IPS-18a (cell line): Measurements from ENCODE around the gene PLCB3.

Experiments used
- H3K27ac ChIP-seq: one replicate; pipeline ENCODE4 v1.5.1; 2013; ENCODE audit warnings: low read length
- H3K27me3 ChIP-seq: one replicate; pipeline ENCODE4 v1.6.1; 2013; ENCODE audit warnings: mild to moderate bottlenecking, low read length; ENCODE audit not compliant: control insufficient read depth, insufficient read depth
- H3K36me3 ChIP-seq: one replicate; pipeline ENCODE4 v1.6.1; 2013; ENCODE audit warnings: low read depth, low read length; ENCODE audit not compliant: control insufficient read depth
- H3K4me1 ChIP-seq: one replicate; pipeline ENCODE4 v1.6.1; 2013; ENCODE audit warnings: low read depth, low read length; ENCODE audit not compliant: control insufficient read depth
- H3K4me3 ChIP-seq: one replicate; pipeline ENCODE4 v1.5.1; 2013; ENCODE audit warnings: low read length
- H3K9ac ChIP-seq: one replicate; pipeline ENCODE4 v1.6.1; 2013; ENCODE audit warnings: mild to moderate bottlenecking, low read length, moderate library complexity
- H3K9me3 ChIP-seq: one replicate; pipeline ENCODE4 v1.6.1; 2013; ENCODE audit warnings: low read depth, low read length; ENCODE audit not compliant: control insufficient read depth

Gene PLCB3

DNA sequence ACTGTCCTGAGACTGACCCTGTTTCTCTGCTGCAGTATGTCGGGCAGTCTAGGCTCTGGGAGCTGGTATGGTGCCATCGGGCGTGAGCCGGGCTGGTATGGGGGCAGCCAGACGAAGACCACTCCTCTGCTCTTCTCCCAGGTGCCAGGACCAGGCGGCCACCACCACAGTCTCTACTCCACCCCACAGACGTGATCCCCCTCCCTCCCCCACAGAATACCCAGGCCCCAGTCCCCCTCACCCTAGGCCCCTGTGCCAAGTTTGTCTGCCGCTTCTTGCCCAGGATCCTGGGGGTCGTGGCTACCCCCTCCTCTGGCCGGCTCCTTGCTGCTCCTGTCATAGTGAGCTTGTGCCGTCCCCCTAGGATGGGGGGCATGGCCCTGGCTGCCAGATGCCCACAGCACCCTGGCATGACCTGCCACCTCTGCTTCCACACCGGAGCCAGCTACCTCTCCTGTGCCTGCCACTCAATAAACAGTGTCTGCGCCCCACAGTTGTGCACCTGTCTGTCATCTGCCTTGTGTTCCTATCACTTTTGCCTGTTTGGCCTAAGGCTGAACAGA, 37.8 kb downstream of the PLCB3 start:
- Histone ChIP-seq H3K9ac (no peak overlapping the region), H3K4me1 (peaks cover 3% of the 10 kb centered on the region), H3K27me3 (peaks cover 52% of the 10 kb centered on the region), H3K36me3 (no peaks in the 10 kb centered on the region), H3K9me3 (no peaks in the 10 kb centered on the region), H3K4me3 (no peak overlapping the region), H3K27ac (no peak overlapping the region)

DNA sequence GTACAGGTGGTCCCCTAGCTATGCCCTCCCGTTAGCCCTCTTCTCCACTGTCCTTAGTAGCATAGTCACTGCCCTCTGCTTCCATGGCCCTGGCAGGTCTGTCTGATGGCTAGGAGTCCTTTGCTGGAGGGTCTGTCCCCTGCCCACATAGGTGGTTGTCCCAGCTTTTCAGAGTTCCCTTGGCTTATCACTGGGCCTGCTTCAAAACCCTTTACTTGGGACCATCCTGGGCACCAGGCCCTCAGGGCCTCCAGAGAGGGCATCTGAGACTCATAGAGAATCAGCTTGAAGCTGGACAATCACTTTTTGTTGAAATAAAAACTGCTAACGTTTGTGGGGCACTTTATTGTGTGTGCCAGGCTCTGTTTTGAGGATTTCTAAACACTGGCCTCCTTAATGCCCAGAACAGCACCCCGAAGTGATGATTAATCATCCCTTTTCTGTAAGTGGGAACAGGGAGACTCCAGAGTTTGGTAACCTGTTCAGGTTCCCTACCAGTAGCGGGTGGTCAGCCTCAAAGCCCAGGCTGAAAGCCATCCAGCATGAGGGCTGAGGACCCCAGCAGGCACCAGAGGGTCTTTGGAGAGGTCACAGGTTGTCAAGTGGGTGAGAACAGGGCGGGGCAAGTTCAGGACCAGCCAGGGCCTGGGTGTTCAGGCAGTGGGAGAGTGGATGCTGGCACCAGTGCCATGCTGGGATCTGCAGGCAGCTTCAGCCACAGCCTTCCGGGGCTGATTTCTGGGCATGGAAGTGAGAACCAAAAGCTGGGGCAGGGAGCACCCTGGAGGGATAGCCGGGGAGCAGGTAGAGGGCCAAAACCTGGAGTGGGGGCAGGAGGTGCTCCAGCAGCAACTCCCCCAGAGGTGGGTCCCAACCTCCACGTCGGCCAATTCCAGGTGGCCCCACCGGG, 39.3 kb downstream of the PLCB3 start:
- peaks cover 67% of the 10 kb centered on the region for H3K27me3 ChIP-seq
- H3K27ac ChIP-seq = no peak overlapping the region
- H3K4me3 ChIP-seq = peak overlapping the region; percentile 37
- H3K4me1 ChIP-seq = peaks cover 3% of the 10 kb centered on the region
- H3K36me3 ChIP-seq = no peaks in the 10 kb centered on the region
- no peak overlapping the region for H3K9ac ChIP-seq
- H3K9me3 ChIP-seq = no peaks in the 10 kb centered on the region

DNA sequence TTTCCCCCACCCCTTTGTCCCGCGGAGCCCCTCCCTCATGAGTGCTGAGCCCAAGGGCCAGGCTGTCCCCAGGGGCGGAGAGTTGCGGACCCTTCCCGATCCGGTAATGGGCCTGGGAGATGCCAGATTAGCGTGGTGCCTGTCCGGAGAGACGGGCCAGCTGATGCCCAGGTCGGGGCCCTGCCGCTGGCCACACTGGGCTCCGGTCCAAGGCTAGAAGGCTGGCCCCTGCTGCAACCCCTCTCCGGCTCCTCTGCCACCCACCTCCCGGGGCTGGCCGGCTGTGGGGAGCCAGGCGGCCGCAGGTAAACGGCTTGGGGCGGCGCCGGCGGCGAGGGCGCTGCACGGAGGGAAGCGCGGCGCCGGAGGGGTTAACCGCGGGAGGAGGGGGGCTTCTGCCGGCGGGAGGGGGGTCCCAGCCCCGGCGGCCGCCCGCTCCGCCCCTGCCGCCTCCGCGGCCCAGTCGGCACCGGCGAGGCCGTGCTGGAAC, 40.0 kb downstream of the PLCB3 start, which contains the start of gene KCNK4:
TSS of gene KCNK4 (plus strand) at position 41 of the 490 bp plus-strand sequence. CDS start 1,717 bp downstream, outside the sequence.
- Histone ChIP-seq H3K27ac (no peak within 1 kb of the TSS), H3K36me3 (no peaks in the 10 kb centered on the region), H3K9ac (no peak within 1 kb of the TSS), H3K4me1 (peaks cover under 1% of the 10 kb centered on the region), H3K4me3 (peak within 1 kb of the TSS; percentile 37), H3K9me3 (no peaks in the 10 kb centered on the region), H3K27me3 (peaks cover 74% of the 10 kb centered on the region)

DNA sequence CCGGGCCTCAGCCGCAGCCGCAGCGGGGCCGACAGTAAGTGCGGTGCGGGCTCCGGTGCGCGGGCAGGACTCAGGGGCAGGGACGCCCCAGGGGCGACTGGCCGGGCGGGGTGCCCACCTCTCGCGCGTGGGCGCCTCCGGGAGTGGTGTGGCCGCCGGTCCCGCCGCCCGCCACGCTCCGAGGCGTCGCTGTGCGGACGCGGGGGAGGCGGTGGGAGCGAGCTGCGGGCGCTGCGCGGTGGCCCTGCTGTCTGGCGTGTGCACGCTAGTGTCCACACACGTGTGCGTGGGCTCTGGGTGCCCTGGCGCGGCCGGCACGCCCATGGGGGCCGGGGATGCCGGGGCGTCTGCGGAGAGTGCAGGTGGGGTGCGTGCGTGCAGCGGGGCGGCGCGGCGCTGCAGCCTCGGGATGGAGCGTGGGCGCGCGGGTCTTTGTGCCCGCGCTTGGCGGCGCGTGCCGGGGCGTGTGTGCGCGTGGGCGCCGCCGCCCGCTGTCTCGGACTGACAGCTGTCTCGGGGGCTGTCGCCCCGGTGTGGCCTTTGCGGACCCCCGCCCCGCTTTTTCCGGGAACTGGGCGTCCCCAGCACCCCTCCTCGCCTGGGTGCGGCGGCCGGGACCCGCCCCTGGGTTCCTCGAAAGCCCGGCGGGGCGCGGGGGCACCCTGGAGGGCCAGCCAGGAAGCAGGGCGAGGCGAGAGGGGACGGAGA, 40.6 kb downstream of the PLCB3 start:
- H3K9ac ChIP-seq = no peak overlapping the region
- no peak overlapping the region for H3K27ac ChIP-seq
- no peaks in the 10 kb centered on the region for H3K4me1 ChIP-seq
- peaks cover 80% of the 10 kb centered on the region for H3K27me3 ChIP-seq
- H3K4me3 ChIP-seq = peak overlapping the region; percentile 37
- H3K36me3 ChIP-seq = no peaks in the 10 kb centered on the region
- no peaks in the 10 kb centered on the region for H3K9me3 ChIP-seq

DNA sequence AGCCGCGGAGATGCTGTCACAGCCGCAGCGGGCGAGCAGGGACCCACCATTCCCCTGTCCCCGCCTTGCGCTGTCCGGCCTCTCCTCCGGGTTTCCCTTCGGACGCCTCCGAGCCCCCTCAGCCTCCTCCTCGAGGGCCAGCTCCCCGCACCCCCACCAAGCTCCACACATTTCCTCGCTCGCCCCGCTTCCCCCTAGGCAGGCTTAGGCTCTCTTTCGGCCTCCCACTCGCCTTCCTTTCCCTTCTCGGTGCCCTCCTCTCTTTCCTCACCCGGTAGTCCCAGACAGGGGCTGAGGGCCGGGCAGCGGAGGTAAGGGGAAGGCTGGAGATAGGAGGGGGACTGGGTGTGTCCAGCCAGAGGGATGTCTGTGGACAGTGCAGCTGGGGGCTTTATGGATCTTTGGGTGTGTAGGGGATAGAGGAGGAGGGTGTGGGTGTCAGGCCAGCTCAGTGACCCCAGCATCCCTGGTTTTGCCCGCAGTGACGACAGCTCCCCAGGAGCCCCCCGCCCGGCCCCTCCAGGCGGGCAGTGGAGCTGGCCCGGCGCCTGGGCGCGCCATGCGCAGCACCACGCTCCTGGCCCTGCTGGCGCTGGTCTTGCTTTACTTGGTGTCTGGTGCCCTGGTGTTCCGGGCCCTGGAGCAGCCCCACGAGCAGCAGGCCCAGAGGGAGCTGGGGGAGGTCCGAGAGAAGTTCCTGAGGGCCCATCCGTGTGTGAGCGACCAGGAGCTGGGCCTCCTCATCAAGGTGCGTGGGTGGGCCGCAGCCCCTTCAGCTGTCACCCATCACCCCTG, 41.3 kb downstream of the PLCB3 start:
- H3K4me1 ChIP-seq = no peaks in the 10 kb centered on the region
- no peaks in the 10 kb centered on the region for H3K9me3 ChIP-seq
- no peak overlapping the region for H3K27ac ChIP-seq
- peaks cover 87% of the 10 kb centered on the region for H3K27me3 ChIP-seq
- H3K9ac ChIP-seq = no peak overlapping the region
- H3K4me3 ChIP-seq = no peak overlapping the region
- H3K36me3 ChIP-seq = no peaks in the 10 kb centered on the region

DNA sequence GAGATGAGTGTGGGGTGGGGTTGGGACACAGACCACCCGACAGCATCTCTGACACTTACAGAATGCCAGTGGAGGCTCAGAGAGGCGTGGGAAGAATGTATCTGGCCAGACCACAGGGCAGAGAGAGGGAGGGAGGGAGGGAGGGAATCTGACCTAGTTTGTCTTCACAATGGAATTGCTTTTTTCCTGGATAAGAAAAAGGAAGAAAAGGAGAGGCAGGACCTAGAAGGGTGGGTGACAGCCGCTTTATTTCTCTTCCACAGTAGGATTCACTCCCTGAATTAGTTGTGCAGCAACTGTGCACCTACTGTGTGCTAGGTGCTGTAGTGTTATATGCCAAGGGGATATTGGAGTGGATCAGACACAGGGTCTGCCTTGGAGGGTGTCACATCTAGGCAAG, 43.4 kb downstream of the PLCB3 start:
- Histone ChIP-seq H3K9ac (no peak overlapping the region), H3K27ac (no peak overlapping the region), H3K36me3 (no peaks in the 10 kb centered on the region), H3K27me3 (peaks cover 100% of the 10 kb centered on the region), H3K4me1 (no peaks in the 10 kb centered on the region), H3K4me3 (no peak overlapping the region), H3K9me3 (no peaks in the 10 kb centered on the region)

DNA sequence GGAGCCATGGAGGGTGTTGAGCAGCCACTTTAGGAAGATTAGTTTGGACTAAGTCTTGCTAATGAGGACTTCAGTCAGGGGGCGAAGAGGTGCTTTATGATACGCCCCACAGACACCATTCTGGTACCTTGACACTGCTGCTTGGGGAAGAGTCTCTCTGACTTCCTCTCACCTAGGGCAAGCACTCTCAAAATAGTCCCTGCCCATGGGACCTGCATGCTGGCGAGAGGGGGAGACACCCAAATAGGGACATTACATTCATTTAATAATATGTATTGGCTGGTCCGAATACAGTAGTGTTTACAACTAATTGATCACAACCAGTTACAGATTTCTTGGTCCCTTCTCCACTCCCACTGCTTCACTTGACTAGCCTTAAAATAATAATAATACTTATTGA, 44.4 kb downstream of the PLCB3 start:
- Histone ChIP-seq H3K9ac (no peak overlapping the region), H3K27me3 (peaks cover 100% of the 10 kb centered on the region), H3K36me3 (no peaks in the 10 kb centered on the region), H3K27ac (no peak overlapping the region), H3K4me3 (no peak overlapping the region), H3K4me1 (no peaks in the 10 kb centered on the region), H3K9me3 (no peaks in the 10 kb centered on the region)

DNA sequence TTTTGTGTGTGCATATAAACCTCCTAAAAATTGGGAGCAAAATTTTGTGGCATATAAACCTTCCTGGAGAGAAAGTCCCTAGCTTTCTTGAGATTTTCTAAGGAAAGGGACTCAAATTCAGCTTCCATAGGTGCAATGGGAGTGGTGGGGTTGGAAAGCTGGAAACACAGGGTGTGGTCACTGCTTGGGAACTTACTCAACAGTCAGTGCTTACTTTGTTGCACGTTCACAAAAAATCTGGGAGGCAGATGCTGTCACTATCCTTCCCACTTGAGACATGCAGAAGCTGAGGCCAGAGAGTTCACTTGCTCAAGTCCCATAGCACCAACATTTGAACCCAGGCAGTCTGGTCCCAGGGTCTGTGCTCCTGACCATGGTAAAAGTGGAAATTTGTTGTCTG, 44.9 kb downstream of the PLCB3 start:
- no peaks in the 10 kb centered on the region for H3K4me1 ChIP-seq
- no peak overlapping the region for H3K27ac ChIP-seq
- no peak overlapping the region for H3K4me3 ChIP-seq
- H3K9ac ChIP-seq = no peak overlapping the region
- H3K9me3 ChIP-seq = no peaks in the 10 kb centered on the region
- peaks cover 100% of the 10 kb centered on the region for H3K27me3 ChIP-seq
- no peaks in the 10 kb centered on the region for H3K36me3 ChIP-seq

DNA sequence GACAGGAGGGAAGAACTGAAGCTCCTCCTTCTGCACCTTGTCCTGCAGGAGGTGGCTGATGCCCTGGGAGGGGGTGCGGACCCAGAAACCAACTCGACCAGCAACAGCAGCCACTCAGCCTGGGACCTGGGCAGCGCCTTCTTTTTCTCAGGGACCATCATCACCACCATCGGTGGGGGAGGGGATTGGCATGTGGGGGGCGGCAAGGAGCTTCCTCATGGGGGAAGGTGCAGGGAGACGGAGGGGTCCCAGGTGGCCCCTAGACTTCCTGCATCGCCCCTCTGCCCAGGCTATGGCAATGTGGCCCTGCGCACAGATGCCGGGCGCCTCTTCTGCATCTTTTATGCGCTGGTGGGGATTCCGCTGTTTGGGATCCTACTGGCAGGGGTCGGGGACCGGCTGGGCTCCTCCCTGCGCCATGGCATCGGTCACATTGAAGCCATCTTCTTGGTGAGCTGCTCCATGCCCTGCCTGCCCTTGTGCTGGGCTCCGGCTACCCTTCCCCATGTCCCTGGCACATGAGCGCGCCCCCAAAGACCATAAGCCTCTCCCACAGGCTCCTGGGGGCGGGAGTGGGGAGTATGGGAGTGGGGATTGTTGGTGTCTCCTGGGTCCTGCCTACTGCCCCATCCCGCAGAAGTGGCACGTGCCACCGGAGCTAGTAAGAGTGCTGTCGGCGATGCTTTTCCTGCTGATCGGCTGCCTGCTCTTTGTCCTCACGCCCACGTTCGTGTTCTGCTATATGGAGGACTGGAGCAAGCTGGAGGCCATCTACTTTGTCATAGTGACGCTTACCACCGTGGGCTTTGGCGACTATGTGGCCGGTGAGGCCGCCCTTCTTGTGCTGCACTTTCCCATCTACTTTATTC, 45.7 kb downstream of the PLCB3 start:
- Histone ChIP-seq H3K9me3 (no peaks in the 10 kb centered on the region), H3K4me1 (no peaks in the 10 kb centered on the region), H3K9ac (no peak overlapping the region), H3K27ac (no peak overlapping the region), H3K27me3 (peaks cover 100% of the 10 kb centered on the region), H3K4me3 (no peak overlapping the region), H3K36me3 (no peaks in the 10 kb centered on the region)

DNA sequence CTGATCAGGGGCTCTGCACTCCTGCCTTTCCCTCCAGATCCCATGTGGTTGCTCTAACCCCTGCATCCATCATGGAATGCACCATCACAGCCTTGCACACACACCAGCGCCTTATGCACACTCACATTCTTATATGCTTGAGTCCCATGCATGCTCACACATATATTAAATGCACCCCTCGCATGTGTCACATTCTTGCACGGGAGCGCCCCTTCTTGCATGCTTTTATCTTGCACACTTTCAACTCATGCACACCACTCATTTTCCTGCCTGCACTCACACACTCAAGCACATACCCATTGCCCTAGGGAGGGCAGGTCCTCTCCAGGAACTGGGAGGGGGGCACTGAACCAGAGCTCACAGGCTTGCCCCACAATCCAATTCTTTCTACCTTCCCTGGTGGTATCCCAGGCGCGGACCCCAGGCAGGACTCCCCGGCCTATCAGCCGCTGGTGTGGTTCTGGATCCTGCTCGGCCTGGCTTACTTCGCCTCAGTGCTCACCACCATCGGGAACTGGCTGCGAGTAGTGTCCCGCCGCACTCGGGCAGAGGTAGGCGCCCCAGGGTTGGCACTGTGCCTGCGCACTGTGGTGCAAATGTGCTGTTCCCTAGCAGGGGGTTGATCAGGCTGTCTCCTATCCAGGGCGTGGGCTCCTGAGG, 46.5 kb downstream of the PLCB3 start:
- H3K9me3 ChIP-seq = no peaks in the 10 kb centered on the region
- no peaks in the 10 kb centered on the region for H3K4me1 ChIP-seq
- no peak overlapping the region for H3K4me3 ChIP-seq
- H3K27me3 ChIP-seq = peaks cover 92% of the 10 kb centered on the region
- H3K9ac ChIP-seq = no peak overlapping the region
- H3K36me3 ChIP-seq = no peaks in the 10 kb centered on the region
- H3K27ac ChIP-seq = no peak overlapping the region
